HCT116 (cell line): ENCODE results near the gene PANX3. TPM values are rescaled to one million over a fixed set of nuclear protein-coding genes. Genes with fewer than 3 reads are reported as not detected.

Source experiments
- ATAC-seq: fragments of 200-7000 bp; cut with Tn5 transposase; 2 replicates; pipeline ENCODE4 v1.9.1; 2020; ENCODE audit warnings: mild to moderate bottlenecking, moderate library complexity
- BruUV-seq: library from RNA; stranded (reverse); fragments of 400-500 nt; replicated peaks from 2 replicates; lab custom pipeline; 2021; lab: Mats Ljungman, UMichigan
- CTCF ChIA-PET: fragments of 300-600 bp; sonication (Branson Sonifier 250); formaldehyde crosslinking; loops from one replicate; lab custom pipeline; 2021; ENCODE audit warnings: antibody characterized with exemption; lab: Charles Lee
- POLR2A ChIA-PET: fragments of 300-600, 350-600 bp; sonication (Branson Sonifier 250); formaldehyde crosslinking; loops from one replicate; lab custom pipeline; 2021; ENCODE audit warnings: antibody characterized with exemption; lab: Charles Lee
- RAD21 ChIA-PET, 2 experiments: fragments of 300-600 bp; sonication (Branson Sonifier 250); formaldehyde crosslinking; loops; one replicate each; lab custom pipeline; 2023; ENCODE audit warnings: low total read pairs in 2 of 2; ENCODE audit not compliant: uncharacterized antibody in 2 of 2, unreplicated experiment in 2 of 2, low non-redundant PET in 1 of 2; lab: Charles Lee
- DNase-seq: peaks from one replicate; pipeline ENCODE4 v3.0.0-alpha.2; 2010; ENCODE audit warnings: low read depth, low spot score
- H2AFZ ChIP-seq: fragments of 200-600 bp; shearing (Covaris generic), sonication (generic); 2 replicates; pipeline ENCODE4 v1.6.1; 2017; ENCODE audit warnings: low read depth, mixed run types, mixed read lengths, antibody characterized with exemption, low read length; ENCODE audit not compliant: poor library complexity, severe bottlenecking
- H3K27ac ChIP-seq: 2 replicates; pipeline ENCODE4 v1.5.1; 2012; ENCODE audit warnings: low read depth, low read length
- H3K27me3 ChIP-seq: fragments of 200-600 bp; sonication (generic); 2 replicates; pipeline ENCODE4 v1.6.1; 2016; ENCODE audit warnings: mixed run types, low read length, mixed read lengths; ENCODE audit not compliant: insufficient read depth
- H3K36me3 ChIP-seq, 2 experiments: fragments of 200-500 bp in 1 of 2; fragments of 200-600 bp in 1 of 2; sonication (Bioruptor generic) in 1 of 2; sonication (generic) in 1 of 2; 2 replicates each; pipeline versions ENCODE4 v1.5.1 to v1.6.1; 2014 to 2016; ENCODE audit warnings: low read length in 2 of 2, inconsistent platforms in 1 of 2, mixed read lengths in 1 of 2, mixed run types in 1 of 2; ENCODE audit not compliant: insufficient read depth in 2 of 2, control insufficient read depth in 1 of 2
- H3K4me1 ChIP-seq, 2 experiments: fragments of 200-600 bp in 1 of 2; sonication (generic) in 1 of 2; 2 replicates each; pipeline versions ENCODE4 v1.5.1 to v1.6.1; 2012 to 2017; ENCODE audit warnings: low read length in 2 of 2, inconsistent platforms in 1 of 2, mild to moderate bottlenecking in 1 of 2, mixed read lengths in 1 of 2, mixed run types in 1 of 2, moderate library complexity in 1 of 2; ENCODE audit not compliant: insufficient read depth in 2 of 2, control insufficient read depth in 1 of 2
- H3K4me2 ChIP-seq: fragments of 200-600 bp; sonication (generic); 2 replicates; pipeline ENCODE4 v1.6.1; 2017; ENCODE audit warnings: mixed run types, low read length, mixed read lengths
- H3K4me3 ChIP-seq, 2 experiments: fragments of 200-600 bp in 1 of 2; sonication (generic) in 1 of 2; replicated peaks in 1 of 2; 2 replicates each; pipeline ENCODE4 v1.5.1; 2011 to 2016; ENCODE audit warnings: low read length in 2 of 2, control low read depth in 1 of 2, low read depth in 1 of 2, mild to moderate bottlenecking in 1 of 2, mixed read lengths in 1 of 2, mixed run types in 1 of 2
- H3K79me2 ChIP-seq: fragments of 200-600 bp; sonication (generic); 2 replicates; pipeline ENCODE4 v1.6.1; 2017; ENCODE audit warnings: mild to moderate bottlenecking, mixed run types, low read length, moderate library complexity, mixed read lengths; ENCODE audit not compliant: insufficient read depth
- H3K9ac ChIP-seq: fragments of 200-600 bp; sonication (generic); 2 replicates; pipeline ENCODE4 v1.6.1; 2016; ENCODE audit warnings: low read length, mixed read lengths
- H3K9me2 ChIP-seq: fragments of 200-600 bp; sonication (generic), shearing (Covaris generic); 2 replicates; pipeline ENCODE4 v1.6.1; 2017; ENCODE audit warnings: mixed run types, mild to moderate bottlenecking, moderate library complexity; ENCODE audit not compliant: insufficient read depth
- H3K9me3 ChIP-seq, 2 experiments: fragments of 200-500 bp in 1 of 2; fragments of 200-600 bp in 1 of 2; sonication (Bioruptor generic) in 1 of 2; sonication (generic) in 1 of 2; 2 replicates each; pipeline ENCODE4 v1.6.1; 2014 to 2017; ENCODE audit warnings: low read length in 2 of 2, mixed read lengths in 2 of 2, inconsistent platforms in 1 of 2, low read depth in 1 of 2, mild to moderate bottlenecking in 1 of 2, mixed run types in 1 of 2, moderate library complexity in 1 of 2; ENCODE audit not compliant: control insufficient read depth in 1 of 2, insufficient read depth in 1 of 2
- H4K20me1 ChIP-seq: fragments of 200-600 bp; sonication (generic), shearing (Covaris generic); 2 replicates; pipeline ENCODE4 v1.6.1; 2017; ENCODE audit warnings: mixed run types, mild to moderate bottlenecking, moderate library complexity; ENCODE audit not compliant: insufficient read depth
- CTCF ChIP-seq, 3 experiments: fragments of 200-600 bp in 1 of 3; sonication (generic) in 1 of 3; IDR thresholded peaks in 2 of 3; conservative IDR thresholded peaks in 1 of 3; 2 replicates each; pipeline ENCODE4 v1.5.1; 2012 to 2017; ENCODE audit warnings: low read depth in 2 of 3, low read length in 2 of 3, antibody characterized with exemption in 1 of 3, borderline replicate concordance in 1 of 3, control low read depth in 1 of 3, mild to moderate bottlenecking in 1 of 3, mixed read lengths in 1 of 3, mixed run types in 1 of 3, moderate library complexity in 1 of 3; ENCODE audit not compliant: insufficient read depth in 1 of 3
- EGR1 ChIP-seq: IDR thresholded peaks from 2 replicates; pipeline ENCODE4 v1.6.1; 2012; ENCODE audit warnings: low read depth
- EZH2phosphoT487 ChIP-seq: fragments of 200-600 bp; IDR thresholded peaks from 2 replicates; pipeline ENCODE4 v1.6.1; 2018; ENCODE audit warnings: antibody characterized with exemption, borderline replicate concordance
- JUND ChIP-seq: IDR thresholded peaks from 2 replicates; pipeline ENCODE4 v1.6.1; 2012
- POLR2A ChIP-seq: IDR thresholded peaks from 2 replicates; pipeline ENCODE4 v1.7.0; 2011; ENCODE audit warnings: borderline replicate concordance; ENCODE audit not compliant: insufficient read depth, insufficient read length; ENCODE audit errors: extremely low read depth
- POLR2AphosphoS5 ChIP-seq: IDR thresholded peaks from 2 replicates; pipeline ENCODE4 v1.6.1; 2011; ENCODE audit warnings: mild to moderate bottlenecking, low read depth, low read length, moderate library complexity
- ZBTB33 ChIP-seq: IDR thresholded peaks from 2 replicates; pipeline ENCODE4 v1.6.1; 2011; ENCODE audit warnings: mild to moderate bottlenecking, low read length, moderate library complexity; ENCODE audit not compliant: insufficient replicate concordance; ENCODE audit errors: extremely low read depth
- ZFX ChIP-seq: fragments of 450-650 bp; IDR thresholded peaks from 2 replicates; pipeline ENCODE4 v1.6.1; 2017
- intact Hi-C: fragments of 100-400 bp; cut with micrococcal nuclease; formaldehyde crosslinking; loops from 2 replicates; pipeline ENCODE4 v1.10.0; 2022
- total RNA-seq: library from RNA; stranded (reverse); gene quantifications from one replicate; pipeline ENCODE4 v1.2.1, GENCODE V29; 2021; ENCODE audit not compliant: unreplicated experiment
- TF ChIP-seq, protein P1 (sequence below): IDR thresholded peaks from 2 replicates; pipeline ENCODE4 v1.6.1; 2012; ENCODE audit warnings: low read depth

The PANX3 gene
- total RNA-seq, 1 experiment from 2014 or later = not detected

GRCh38 chr11:124570160-124570559 lies 41.1 kb upstream of the PANX3 start:
- ChIA-PET CTCF (no interaction called here), POLR2A (no interaction called here), RAD21 (no interaction called here)
- Histone ChIP-seq H3K79me2 (no peaks in the 10 kb centered on the region), H2AFZ (no peak overlapping the region), H3K27me3 (peaks cover 71% of the 10 kb centered on the region), H3K4me2 (no peak overlapping the region), H3K9me2 (no peaks in the 10 kb centered on the region), H3K27ac (no peak overlapping the region), H4K20me1 (no peaks in the 10 kb centered on the region; the same call in 1 of the 2 replicates), H3K9me3 (no peaks in the 10 kb centered on the region), H3K4me1 (no peaks in the 10 kb centered on the region), H3K9ac (no peak overlapping the region), H3K4me3 (no peak overlapping the region), H3K36me3 (no peaks in the 10 kb centered on the region)
- BruUV-seq = no TSS peak
- DNase-seq (no peak), ATAC-seq (no peak; the same call in 1 of the 2 replicates)
- TF ChIP-seq POLR2AphosphoS5 = no peak
- TF ChIP-seq EGR1 = no peak
- TF ChIP-seq CTCF (IDR thresholded peaks at IDR 0.05 in 2 of 3, conservative IDR thresholded peaks at IDR 0.05 in 1 of 3; ENCODE audit: borderline replicate concordance in 1 of 3, insufficient read depth in 1 of 3, low read depth in 2 of 3, low read length in 2 of 3) = no peak
- TF ChIP-seq POLR2A = no peak
- intact Hi-C loops = no loop called here

- H3K27ac ChIP-seq = no peak overlapping the region
- H3K4me1 ChIP-seq = no peaks in the 10 kb centered on the region
- DNase-seq (no peak), ATAC-seq (no peak)
- ChIA-PET RAD21 (no interaction called here), POLR2A (no interaction called here), CTCF (interaction anchor here (1.4 kb wide), 1 partner anchor 161 kb away, joined by 4 read pairs; no protein-coding TSS in a partner anchor)
- BruUV-seq = no TSS peak
- H2AFZ ChIP-seq = no peak overlapping the region
- intact Hi-C loops = no loop called here
- no peak overlapping the region for H3K4me3 ChIP-seq
- no peaks in the 10 kb centered on the region for H3K36me3 ChIP-seq
- H3K27me3 ChIP-seq = peaks cover 69% of the 10 kb centered on the region
- H4K20me1 ChIP-seq = no peaks in the 10 kb centered on the region
- no peaks in the 10 kb centered on the region for H3K9me2 ChIP-seq
- H3K9me3 ChIP-seq = no peaks in the 10 kb centered on the region
- no peak overlapping the region for H3K9ac ChIP-seq
- no peak overlapping the region for H3K4me2 ChIP-seq
- H3K79me2 ChIP-seq = no peaks in the 10 kb centered on the region
- TF ChIP-seq, protein P1, sequence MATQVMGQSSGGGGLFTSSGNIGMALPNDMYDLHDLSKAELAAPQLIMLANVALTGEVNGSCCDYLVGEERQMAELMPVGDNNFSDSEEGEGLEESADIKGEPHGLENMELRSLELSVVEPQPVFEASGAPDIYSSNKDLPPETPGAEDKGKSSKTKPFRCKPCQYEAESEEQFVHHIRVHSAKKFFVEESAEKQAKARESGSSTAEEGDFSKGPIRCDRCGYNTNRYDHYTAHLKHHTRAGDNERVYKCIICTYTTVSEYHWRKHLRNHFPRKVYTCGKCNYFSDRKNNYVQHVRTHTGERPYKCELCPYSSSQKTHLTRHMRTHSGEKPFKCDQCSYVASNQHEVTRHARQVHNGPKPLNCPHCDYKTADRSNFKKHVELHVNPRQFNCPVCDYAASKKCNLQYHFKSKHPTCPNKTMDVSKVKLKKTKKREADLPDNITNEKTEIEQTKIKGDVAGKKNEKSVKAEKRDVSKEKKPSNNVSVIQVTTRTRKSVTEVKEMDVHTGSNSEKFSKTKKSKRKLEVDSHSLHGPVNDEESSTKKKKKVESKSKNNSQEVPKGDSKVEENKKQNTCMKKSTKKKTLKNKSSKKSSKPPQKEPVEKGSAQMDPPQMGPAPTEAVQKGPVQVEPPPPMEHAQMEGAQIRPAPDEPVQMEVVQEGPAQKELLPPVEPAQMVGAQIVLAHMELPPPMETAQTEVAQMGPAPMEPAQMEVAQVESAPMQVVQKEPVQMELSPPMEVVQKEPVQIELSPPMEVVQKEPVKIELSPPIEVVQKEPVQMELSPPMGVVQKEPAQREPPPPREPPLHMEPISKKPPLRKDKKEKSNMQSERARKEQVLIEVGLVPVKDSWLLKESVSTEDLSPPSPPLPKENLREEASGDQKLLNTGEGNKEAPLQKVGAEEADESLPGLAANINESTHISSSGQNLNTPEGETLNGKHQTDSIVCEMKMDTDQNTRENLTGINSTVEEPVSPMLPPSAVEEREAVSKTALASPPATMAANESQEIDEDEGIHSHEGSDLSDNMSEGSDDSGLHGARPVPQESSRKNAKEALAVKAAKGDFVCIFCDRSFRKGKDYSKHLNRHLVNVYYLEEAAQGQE = no peak
- no peak for TF ChIP-seq ZBTB33
- TF ChIP-seq POLR2AphosphoS5 = no peak
- no peak for TF ChIP-seq EZH2phosphoT487
- no peak for TF ChIP-seq EGR1
- no peak for TF ChIP-seq ZFX
- TF ChIP-seq JUND = no peak
These were observed 33.4 kb upstream of the PANX3 start for GRCh38 chr11:124577716-124578427.
